NCI-H2107 treated with DMSO at 0.1 percent for 48 hours (cell line): ENCODE data around the gene TEX50.
"Not testable (repeated sequence)": the region's sequence is repeated elsewhere in the genome, so short reads cannot be mapped to it uniquely, and the experiment has no call there.

Experiments used
- DNase-seq: peaks from one replicate; lab custom pipeline; 2025; ENCODE audit not compliant: unreplicated experiment; lab: John Stamatoyannopoulos, UW

TEX50 gene

GRCh38 chr1:173635116-173635515 is at the start of gene TEX50:
TSS of gene TEX50 (plus strand) at chr1:173635338. CDS start at chr1:173635522, 184 bp downstream.
- no peak for DNase-seq

DNA sequence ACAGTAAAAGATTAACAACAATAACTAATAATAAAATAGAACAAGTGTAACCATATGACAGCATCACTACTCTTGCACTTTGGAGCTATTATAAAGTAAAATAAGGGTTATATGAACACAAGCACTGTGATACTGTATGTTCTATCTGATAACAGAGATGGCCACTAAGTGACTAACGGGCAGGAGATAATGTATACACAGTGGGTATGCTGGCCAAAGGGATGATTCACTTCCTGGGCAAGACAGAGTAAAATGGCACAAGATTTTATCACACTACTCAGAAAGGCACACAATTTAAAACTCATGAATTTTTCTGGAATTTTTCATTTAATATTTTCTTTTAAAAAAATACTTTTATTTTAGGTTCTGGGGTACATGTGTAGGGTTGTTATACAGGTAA is 44.6 kb upstream of the TEX50 start:
- DNase-seq: no peak

DNA sequence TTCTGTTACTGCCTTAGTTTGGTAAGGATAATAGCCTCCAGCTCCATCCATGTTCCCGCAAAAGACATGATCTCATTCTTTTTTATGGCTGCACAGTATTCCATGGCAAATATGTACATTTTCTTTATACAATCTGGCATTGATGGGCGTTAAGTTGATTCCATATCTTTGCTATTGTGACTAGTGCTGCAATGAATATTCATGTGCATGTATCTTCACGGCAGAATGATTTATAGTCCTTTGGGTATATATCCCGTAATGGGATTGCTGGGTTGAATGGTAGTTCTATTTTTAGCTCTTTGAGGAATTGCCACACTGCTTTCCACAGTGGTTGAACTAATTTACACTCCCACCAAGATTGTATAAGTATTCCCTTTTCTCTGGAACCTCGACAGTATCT is 44.0 kb upstream of the TEX50 start:
- DNase-seq: not testable (repeated sequence)

GRCh38 chr1:173596097-173596825 is 38.9 kb upstream of the TEX50 start:
- DNase-seq: no peak

DNA sequence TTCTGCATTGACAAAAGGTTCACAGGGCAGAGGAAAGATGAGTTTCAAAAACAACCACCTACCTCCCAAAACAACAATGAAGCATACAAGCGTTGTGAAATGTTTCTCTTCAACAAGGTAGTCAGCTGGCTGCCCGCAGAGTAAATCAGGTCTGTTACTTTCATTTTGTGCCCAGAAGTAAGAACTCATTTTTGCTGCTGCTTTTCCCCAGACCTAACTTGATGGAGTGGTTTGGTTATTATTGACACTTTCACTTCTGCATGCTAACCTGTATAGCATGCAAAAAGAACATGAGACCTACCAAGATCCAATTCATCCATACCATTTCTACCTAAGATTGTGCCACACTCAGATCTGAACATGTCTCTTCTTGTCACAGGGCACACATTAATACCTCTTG is 33.5 kb upstream of the TEX50 start:
- no peak for DNase-seq

GRCh38 chr1:173603056-173603591 is 32.0 kb upstream of the TEX50 start, which contains the start of gene SLC9C2:
TSS of gene SLC9C2 (minus strand) at chr1:173603072. CDS start at chr1:173601776, 1,296 bp downstream.
- DNase-seq: no peak

GRCh38 chr1:173608503-173609216 is 26.5 kb upstream of the TEX50 start:
- no peak for DNase-seq

DNA sequence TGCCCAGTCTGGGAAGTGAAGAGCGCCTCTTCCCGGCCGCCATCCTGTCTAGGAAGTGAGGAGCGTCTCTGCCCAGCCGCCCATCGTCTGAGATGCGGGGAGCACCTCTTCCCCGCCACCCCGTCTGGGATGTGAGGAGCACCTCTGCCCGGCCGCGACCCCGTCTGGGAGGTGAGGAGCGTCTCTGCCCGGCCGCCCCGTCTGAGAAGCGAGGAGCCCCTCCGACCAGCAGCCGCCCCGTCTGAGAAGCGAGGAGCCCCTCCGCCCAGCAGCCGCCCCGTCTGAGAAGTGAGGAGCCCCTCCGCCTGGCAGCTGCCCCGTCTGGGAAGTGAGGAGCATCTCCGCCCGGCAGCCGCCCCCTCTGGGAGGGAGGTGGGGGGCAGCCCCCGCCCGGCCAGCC is 22.1 kb upstream of the TEX50 start:
- DNase-seq: not testable (repeated sequence)

DNA sequence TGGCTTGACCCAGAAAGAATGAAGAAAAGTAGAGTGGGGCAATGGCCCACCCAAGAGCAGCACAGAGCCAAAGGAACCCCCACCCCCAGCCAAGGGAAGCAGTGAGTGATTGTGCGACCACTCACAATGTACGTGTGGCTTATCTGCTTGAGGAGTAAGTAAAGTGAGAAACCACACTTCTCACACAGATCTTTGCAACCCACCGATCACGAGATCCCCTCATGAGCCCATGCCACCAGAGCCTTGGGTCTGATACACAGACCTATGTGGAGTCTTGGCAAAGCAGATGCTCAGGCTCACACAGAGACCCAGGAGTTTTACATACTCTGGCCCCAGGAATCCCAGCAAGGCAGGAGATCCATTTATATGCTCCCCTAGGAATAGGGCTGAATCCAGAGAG is 18.3 kb upstream of the TEX50 start:
- no peak for DNase-seq

DNA sequence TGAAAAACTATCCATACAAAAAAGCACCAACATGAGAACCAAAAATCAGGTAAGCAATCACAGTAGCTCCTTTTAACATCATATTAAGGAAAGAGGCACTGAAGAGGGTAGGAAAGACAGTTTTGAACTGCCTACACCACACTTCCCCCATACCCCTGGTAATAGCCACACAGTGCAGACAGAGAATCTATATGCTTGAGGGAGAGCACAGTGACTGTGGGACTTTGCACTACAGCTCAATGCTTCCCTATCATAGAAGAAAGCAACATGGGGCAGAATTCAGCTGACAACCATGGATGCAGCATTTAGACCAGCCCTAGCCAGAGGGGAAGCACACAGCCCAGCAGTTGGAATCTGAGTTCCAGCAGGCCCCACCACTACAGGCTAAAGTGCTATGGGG is 7.9 kb upstream of the TEX50 start:
- no peak for DNase-seq

DNA sequence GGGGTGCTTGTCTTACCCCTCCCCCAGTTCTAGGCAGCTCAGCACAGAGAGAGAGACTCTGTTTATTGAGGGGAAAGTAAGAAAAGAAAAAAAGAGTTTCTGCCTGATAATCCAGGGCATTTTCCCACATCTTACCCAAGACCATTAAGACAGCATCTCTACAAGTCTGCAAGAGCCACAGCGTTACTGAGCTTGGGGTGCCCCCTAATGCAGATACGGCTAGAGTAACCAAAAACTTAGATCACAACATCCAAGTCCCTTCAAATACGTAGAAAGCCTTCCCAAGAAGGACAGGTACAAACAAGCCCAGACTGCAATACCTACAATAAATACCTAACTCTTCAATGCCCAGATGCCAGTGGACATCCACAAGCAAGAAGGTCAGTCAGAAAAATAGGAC is 6.2 kb upstream of the TEX50 start:
- no peak for DNase-seq

GRCh38 chr1:173637236-173638042 is 2.3 kb downstream of the TEX50 start:
- not testable (repeated sequence) for DNase-seq

- DNase-seq: no peak
These were observed 3.2 kb downstream of the TEX50 start for GRCh38 chr1:173638043-173639021.

- no peak for DNase-seq
These were observed 4.0 kb downstream of the TEX50 start for GRCh38 chr1:173639102-173639501.

DNA sequence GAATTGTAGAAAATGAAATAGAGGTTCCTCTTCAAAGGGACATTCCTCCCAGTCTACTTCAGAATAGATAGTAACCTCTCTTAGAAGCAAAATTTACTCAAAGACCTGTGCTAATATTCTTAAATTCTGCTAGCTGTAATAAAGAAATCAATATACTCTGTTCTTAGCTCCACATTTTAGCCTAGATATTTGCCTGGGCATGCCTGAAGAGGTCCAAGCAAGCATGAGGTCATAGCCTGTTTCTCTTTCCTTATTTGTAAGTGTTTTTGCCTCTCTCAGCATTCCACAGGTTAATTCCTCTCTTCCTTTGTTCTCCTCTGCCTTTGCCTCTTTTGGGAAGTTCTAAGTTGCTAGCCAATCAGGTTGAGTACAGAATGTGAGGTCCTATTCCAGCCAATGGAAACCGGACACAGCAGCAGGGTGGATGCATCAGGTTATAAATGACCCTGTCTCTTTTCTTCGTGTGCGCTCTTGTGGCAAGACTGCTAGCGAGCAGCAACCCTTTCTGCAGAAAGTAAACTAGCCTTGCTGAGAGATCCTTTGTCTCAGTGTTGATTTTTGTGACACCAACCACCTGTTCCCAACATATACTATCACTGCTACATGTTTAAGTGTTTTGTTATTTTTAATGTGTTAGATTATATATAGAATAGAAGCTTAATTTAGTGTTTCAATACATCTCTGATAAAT is 7.5 kb downstream of the TEX50 start:
- not testable (repeated sequence) for DNase-seq

GRCh38 chr1:173646656-173647055 is 11.5 kb downstream of the TEX50 start:
- DNase-seq: no peak

- no peak for DNase-seq
These were observed 13.9 kb downstream of the TEX50 start for GRCh38 chr1:173648880-173649605.

DNA sequence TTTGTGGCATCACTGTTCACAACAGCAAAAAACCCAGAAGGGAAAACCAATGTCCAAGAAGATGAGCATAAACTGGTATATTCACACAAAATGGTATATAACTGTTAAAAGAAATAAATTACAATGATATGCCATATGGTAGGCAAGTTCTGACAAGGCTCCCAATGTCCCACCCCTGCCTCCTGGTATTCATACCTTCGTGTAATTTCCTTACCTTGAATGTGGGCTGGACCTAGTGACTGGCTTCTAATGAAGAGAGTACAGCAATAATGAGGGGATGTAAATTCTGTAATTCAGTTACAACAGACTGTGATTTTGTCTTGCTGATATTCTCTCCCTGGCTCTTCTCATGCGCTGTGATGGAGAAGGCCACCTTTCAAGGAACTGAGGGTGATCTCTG is 25.2 kb downstream of the TEX50 start:
- no peak for DNase-seq

GRCh38 chr1:173661271-173661670 is 26.1 kb downstream of the TEX50 start:
- no peak for DNase-seq
